HEK293T (cell line): ENCODE data around the gene MS4A8.

Experiments
- ARNT ChIP-seq: fragments of 450-650 bp; IDR thresholded peaks from 2 replicates; pipeline ENCODE4 v1.6.1; 2017; ENCODE audit warnings: mild to moderate bottlenecking
- BHLHE40 ChIP-seq: fragments of 450-650 bp; IDR thresholded peaks from 2 replicates; pipeline ENCODE4 v1.6.1; 2016; ENCODE audit warnings: mild to moderate bottlenecking, moderate library complexity, borderline replicate concordance
- ELF4 ChIP-seq: fragments of 450-650 bp; IDR thresholded peaks from 2 replicates; pipeline ENCODE4 v1.6.1; 2017; ENCODE audit warnings: antibody characterized with exemption
- FOXA1 ChIP-seq: fragments of 450-650 bp; IDR thresholded peaks from 2 replicates; pipeline ENCODE4 v1.6.1; 2016; ENCODE audit warnings: mild to moderate bottlenecking
- FOXK2 ChIP-seq: fragments of 450-650 bp; IDR thresholded peaks from 2 replicates; pipeline ENCODE4 v1.6.1; 2016; ENCODE audit warnings: mild to moderate bottlenecking
- FOXM1 ChIP-seq: fragments of 450-650 bp; IDR thresholded peaks from 2 replicates; pipeline ENCODE4 v1.6.1; 2017; ENCODE audit warnings: mild to moderate bottlenecking, borderline replicate concordance
- L3MBTL2 ChIP-seq: fragments of 450-650 bp; conservative IDR thresholded peaks from 2 replicates; pipeline ENCODE4 v1.6.1; 2016; ENCODE audit warnings: mild to moderate bottlenecking
- LEF1 ChIP-seq: fragments of 450-650 bp; IDR thresholded peaks from 2 replicates; pipeline ENCODE4 v1.6.1; 2017; ENCODE audit warnings: mild to moderate bottlenecking, borderline replicate concordance
- NFRKB ChIP-seq: fragments of 450-650 bp; IDR thresholded peaks from 2 replicates; pipeline ENCODE4 v1.6.1; 2016; ENCODE audit warnings: mild to moderate bottlenecking, moderate library complexity
- SP1 ChIP-seq: fragments of 450-650 bp; IDR thresholded peaks from 2 replicates; pipeline ENCODE4 v1.6.1; 2017
- SUZ12 ChIP-seq: fragments of 450-650 bp; IDR thresholded peaks from 2 replicates; pipeline ENCODE4 v1.6.1; 2016; ENCODE audit warnings: mild to moderate bottlenecking
- TARDBP ChIP-seq: fragments of 450-650 bp; IDR thresholded peaks from 2 replicates; pipeline ENCODE4 v1.6.1; 2016
- ZNF384 ChIP-seq: fragments of 450-650 bp; IDR thresholded peaks from 2 replicates; pipeline ENCODE4 v1.6.1; 2016
- TF ChIP-seq, protein P1 (sequence below): fragments of 450-650 bp; IDR thresholded peaks from 2 replicates; pipeline ENCODE4 v1.6.1; 2016

GRCh38 chr11:60763692-60764369 is 64.4 kb downstream of the MS4A8 start:
- no peak for TF ChIP-seq FOXK2
- TF ChIP-seq, protein P1, sequence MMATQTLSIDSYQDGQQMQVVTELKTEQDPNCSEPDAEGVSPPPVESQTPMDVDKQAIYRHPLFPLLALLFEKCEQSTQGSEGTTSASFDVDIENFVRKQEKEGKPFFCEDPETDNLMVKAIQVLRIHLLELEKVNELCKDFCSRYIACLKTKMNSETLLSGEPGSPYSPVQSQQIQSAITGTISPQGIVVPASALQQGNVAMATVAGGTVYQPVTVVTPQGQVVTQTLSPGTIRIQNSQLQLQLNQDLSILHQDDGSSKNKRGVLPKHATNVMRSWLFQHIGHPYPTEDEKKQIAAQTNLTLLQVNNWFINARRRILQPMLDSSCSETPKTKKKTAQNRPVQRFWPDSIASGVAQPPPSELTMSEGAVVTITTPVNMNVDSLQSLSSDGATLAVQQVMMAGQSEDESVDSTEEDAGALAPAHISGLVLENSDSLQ, result no peak
- no peak for TF ChIP-seq SP1
- no peak for TF ChIP-seq NFRKB
- no peak for TF ChIP-seq ARNT
- no peak for TF ChIP-seq BHLHE40
- no peak for TF ChIP-seq SUZ12
- TF ChIP-seq TARDBP, result no peak
- TF ChIP-seq ZNF384, result no peak
- TF ChIP-seq L3MBTL2, result no peak
- no peak for TF ChIP-seq FOXM1
- no peak for TF ChIP-seq LEF1
- no peak for TF ChIP-seq ELF4
- TF ChIP-seq FOXA1, result no peak
